C4-2B (cell line): ENCODE data around the gene ECHS1.

Source experiments
- ZFX ChIP-seq: fragments of 450-650 bp; IDR thresholded peaks from 2 replicates; pipeline ENCODE4 v1.6.1; 2017
- TF ChIP-seq, protein P1 (sequence below): fragments of 450-650 bp; conservative IDR thresholded peaks from 2 replicates; pipeline ENCODE4 v1.5.1; 2017; ENCODE audit warnings: mild to moderate bottlenecking

DNA sequence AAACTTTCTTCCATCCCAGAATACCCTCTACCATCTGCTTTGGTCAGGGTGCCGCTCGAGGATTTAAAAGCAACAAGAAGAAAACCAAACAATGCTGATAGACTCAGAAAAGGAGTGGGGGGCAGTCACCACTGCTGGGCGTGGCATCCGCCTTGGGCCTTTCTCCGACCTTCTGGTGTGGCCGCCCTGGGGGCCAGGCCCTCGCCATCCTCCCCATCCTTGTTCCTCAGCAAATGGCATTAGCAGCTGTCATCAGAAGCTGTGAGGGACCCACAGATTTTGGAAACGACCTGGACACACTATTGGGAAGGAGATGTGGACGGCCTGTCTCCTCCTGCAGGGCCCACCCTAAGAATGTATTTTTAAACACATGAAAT, 60.4 kb downstream of the ECHS1 start:
- TF ChIP-seq, protein P1, sequence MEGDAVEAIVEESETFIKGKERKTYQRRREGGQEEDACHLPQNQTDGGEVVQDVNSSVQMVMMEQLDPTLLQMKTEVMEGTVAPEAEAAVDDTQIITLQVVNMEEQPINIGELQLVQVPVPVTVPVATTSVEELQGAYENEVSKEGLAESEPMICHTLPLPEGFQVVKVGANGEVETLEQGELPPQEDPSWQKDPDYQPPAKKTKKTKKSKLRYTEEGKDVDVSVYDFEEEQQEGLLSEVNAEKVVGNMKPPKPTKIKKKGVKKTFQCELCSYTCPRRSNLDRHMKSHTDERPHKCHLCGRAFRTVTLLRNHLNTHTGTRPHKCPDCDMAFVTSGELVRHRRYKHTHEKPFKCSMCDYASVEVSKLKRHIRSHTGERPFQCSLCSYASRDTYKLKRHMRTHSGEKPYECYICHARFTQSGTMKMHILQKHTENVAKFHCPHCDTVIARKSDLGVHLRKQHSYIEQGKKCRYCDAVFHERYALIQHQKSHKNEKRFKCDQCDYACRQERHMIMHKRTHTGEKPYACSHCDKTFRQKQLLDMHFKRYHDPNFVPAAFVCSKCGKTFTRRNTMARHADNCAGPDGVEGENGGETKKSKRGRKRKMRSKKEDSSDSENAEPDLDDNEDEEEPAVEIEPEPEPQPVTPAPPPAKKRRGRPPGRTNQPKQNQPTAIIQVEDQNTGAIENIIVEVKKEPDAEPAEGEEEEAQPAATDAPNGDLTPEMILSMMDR = no peak
- no peak for TF ChIP-seq ZFX
